HepG2 (cell line): ENCODE results near the gene RPL4.

ENCODE experiments used
- ARID2 ChIP-seq: sonication (generic); formaldehyde crosslinking; IDR thresholded peaks from 2 replicates; pipeline ENCODE4 v1.8.1; 2022; ENCODE audit warnings: mild to moderate bottlenecking, missing genetic modification reagents, borderline replicate concordance
- E2F1 ChIP-seq: sonication (generic); formaldehyde crosslinking; IDR thresholded peaks from 2 replicates; pipeline ENCODE4 v1.5.0; 2020; ENCODE audit warnings: missing genetic modification reagents
- FLYWCH1 ChIP-seq: sonication (generic); formaldehyde crosslinking; IDR thresholded peaks from 2 replicates; pipeline ENCODE4 v1.8.1; 2023; ENCODE audit warnings: mild to moderate bottlenecking, missing genetic modification reagents
- NFYB ChIP-seq: sonication (generic); formaldehyde crosslinking; IDR thresholded peaks from 2 replicates; pipeline ENCODE4 v1.4.0; 2020; ENCODE audit warnings: missing genetic modification reagents
- POLR2A ChIP-seq, 2 experiments: IDR thresholded peaks; 2 replicates each; pipeline ENCODE4 v1.6.1; 2011; ENCODE audit warnings: low read depth in 2 of 2, low read length in 2 of 2, mild to moderate bottlenecking in 1 of 2, moderate library complexity in 1 of 2; ENCODE audit not compliant: insufficient read depth in 1 of 2
- ZNF274 ChIP-seq: sonication (generic); formaldehyde crosslinking; IDR thresholded peaks from 2 replicates; pipeline ENCODE4 v1.5.1; 2020; ENCODE audit warnings: mild to moderate bottlenecking, missing genetic modification reagents

- no peak for TF ChIP-seq ZNF274 (CRISPR knock-in tag)
- no peak for TF ChIP-seq NFYB (CRISPR knock-in tag)
- TF ChIP-seq FLYWCH1, result no peak
- no peak for TF ChIP-seq POLR2A (IDR thresholded peaks at IDR 0.05; ENCODE audit: insufficient read depth in 1 of 2, low read depth in 2 of 2, low read length in 2 of 2)
- no peak for TF ChIP-seq ARID2 (CRISPR knock-in tag)
- TF ChIP-seq E2F1 (CRISPR knock-in tag), result no peak
These were observed 10.4 kb downstream of the RPL4 start for GRCh38 chr15:66494262-66494661.
